Body of pancreas (tissue), 4 donors: ENCODE results near the gene SPAAR. TPM values are rescaled to one million over a fixed set of nuclear protein-coding genes. Genes with fewer than 3 reads are reported as not detected.

Source experiments
- ATAC-seq: fragments of 150-250 bp; one replicate; pipeline ENCODE4 v1.9.1; 2016
- DNase-seq, 4 donors: peaks; one replicate each; pipeline ENCODE4 v3.0.0-alpha.2; 2019
- H3K27ac ChIP-seq, 4 donors: fragments of 200-600 bp; sonication (generic); 1 replicate in 3 of 4; 2 replicates in 1 of 4; pipeline versions ENCODE4 v1.5.1 to v1.6.1; 2016 to 2019; ENCODE audit warnings: mild to moderate bottlenecking in 1 of 4, mixed read lengths in 1 of 4, moderate library complexity in 1 of 4
- H3K27me3 ChIP-seq, 2 donors: fragments of 200-600 bp; sonication (generic); one replicate each; pipeline ENCODE4 v1.6.0; 2016; ENCODE audit warnings: mild to moderate bottlenecking in 1 of 2
- H3K36me3 ChIP-seq, 2 donors: fragments of 200-600 bp; sonication (generic); replicated peaks in 1 of 2; 2 replicates each; pipeline ENCODE4 v1.5.1; 2016; ENCODE audit warnings: low read depth in 2 of 2; ENCODE audit not compliant: insufficient read depth in 1 of 2
- H3K4me1 ChIP-seq: fragments of 200-600 bp; sonication (generic); one replicate; pipeline ENCODE4 v1.6.0; 2016
- H3K4me3 ChIP-seq, 2 donors: fragments of 200-600 bp; sonication (generic); 1 replicate in 1 of 2; 2 replicates in 1 of 2; pipeline ENCODE4 v1.5.1; 2016 to 2019
- H3K9me3 ChIP-seq, 3 donors: fragments of 200-600 bp; sonication (generic); 1 replicate in 2 of 3; 2 replicates in 1 of 3; pipeline ENCODE4 v1.5.1; 2016
- CTCF ChIP-seq, 7 experiments: fragments of 450-650 bp in 4 of 7; fragments of 200-600 bp in 3 of 7; sonication (generic) in 3 of 7; IDR thresholded peaks; one replicate each; pipeline ENCODE4 v1.5.1; 2016 to 2019; ENCODE audit warnings: antibody characterized with exemption in 7 of 7
- POLR2A ChIP-seq, 3 donors: fragments of 450-650 bp; IDR thresholded peaks; one replicate each; pipeline ENCODE4 v1.6.1; 2016; ENCODE audit warnings: antibody characterized with exemption in 3 of 3, mild to moderate bottlenecking in 2 of 3
- WGBS, 2 donors: methylation state at CpG; one replicate each; pipeline ENCODE4 v1.1.5; 2017; 5-methylcytosine and 5-hydroxymethylcytosine counted together
- intact Hi-C: fragments of 100-400 bp; cut with DNase I; formaldehyde crosslinking; loops from one replicate; pipeline ENCODE4 v1.15.1; 2023
- total RNA-seq, 2 donors: library from RNA; depleted of rRNA; stranded (reverse); fragments of >200 nt; gene quantifications; one replicate each; pipeline ENCODE4 v1.1.0, GENCODE V29; 2016

SPAAR gene
- total RNA-seq, 2 donors from 2014 or later: 0.78 to 7.3 TPM

- ATAC-seq: no peak
- Histone ChIP-seq H3K27ac (no peak overlapping the region), H3K36me3 (no peaks in the 10 kb centered on the region), H3K9me3 (no peaks in the 10 kb centered on the region), H3K4me1 (peaks cover 7% of the 10 kb centered on the region), H3K27me3 (no peaks in the 10 kb centered on the region), H3K4me3 (no peak overlapping the region)
- DNase-seq: no peak
- intact Hi-C loops: no loop called here
- TF ChIP-seq CTCF (IDR thresholded peaks at IDR 0.05) (no peak), POLR2A (IDR thresholded peaks at IDR 0.05) (no peak)
- WGBS, 2 donors: 87 to 98% methylated on average over 3 of the region's 3 CpGs
Measured at GRCh38 chr9:35944173-35944572, 34.9 kb downstream of the SPAAR start.

GRCh38 chr9:35944841-35945240 lies 35.6 kb downstream of the SPAAR start:
- Histone ChIP-seq H3K27ac (no peak overlapping the region), H3K27me3 (no peaks in the 10 kb centered on the region), H3K9me3 (no peaks in the 10 kb centered on the region), H3K4me1 (peaks cover 7% of the 10 kb centered on the region), H3K36me3 (no peaks in the 10 kb centered on the region), H3K4me3 (no peak overlapping the region)
- WGBS, 2 donors: 92 to 93% methylated on average over 3 of the region's 3 CpGs
- ATAC-seq (no peak), DNase-seq (no peak)
- intact Hi-C loops: no loop called here
- TF ChIP-seq CTCF (IDR thresholded peaks at IDR 0.05): no peak
- TF ChIP-seq POLR2A (IDR thresholded peaks at IDR 0.05): no peak

GRCh38 chr9:35945341-35946018 lies 36.2 kb downstream of the SPAAR start:
- ATAC-seq: peak; percentile 92
- H3K4me3 ChIP-seq: no peak overlapping the region
- H3K27ac ChIP-seq: no peak overlapping the region
- intact Hi-C loops: no loop called here
- peak; percentile 57 to 84 (median 77) for TF ChIP-seq CTCF (IDR thresholded peaks at IDR 0.05)
- no peak for TF ChIP-seq POLR2A (IDR thresholded peaks at IDR 0.05)
- DNase-seq: peak; percentile 82 to 84 (median 83)
- no peaks in the 10 kb centered on the region for H3K27me3 ChIP-seq
- 26 to 27% methylated on average over 10 of the region's 10 CpGs for WGBS, 2 donors
- H3K9me3 ChIP-seq: no peaks in the 10 kb centered on the region
- peaks cover 7% of the 10 kb centered on the region for H3K4me1 ChIP-seq
- no peaks in the 10 kb centered on the region for H3K36me3 ChIP-seq

- TF ChIP-seq CTCF (IDR thresholded peaks at IDR 0.05) (no peak), POLR2A (IDR thresholded peaks at IDR 0.05) (no peak)
Measured at GRCh38 chr9:35948451-35948850, 39.2 kb downstream of the SPAAR start.

GRCh38 chr9:35948901-35949318 lies 39.6 kb downstream of the SPAAR start:
- no peaks in the 10 kb centered on the region for H3K27me3 ChIP-seq
- H3K27ac ChIP-seq: no peak overlapping the region
- DNase-seq (no peak), ATAC-seq (peak; percentile 27)
- 31 to 44% methylated on average over 2 of the region's 2 CpGs for WGBS, 2 donors
- no peaks in the 10 kb centered on the region for H3K9me3 ChIP-seq
- H3K4me1 ChIP-seq: peaks cover 7% of the 10 kb centered on the region
- TF ChIP-seq POLR2A (IDR thresholded peaks at IDR 0.05): no peak
- no peak for TF ChIP-seq CTCF (IDR thresholded peaks at IDR 0.05)
- no peaks in the 10 kb centered on the region for H3K36me3 ChIP-seq
- H3K4me3 ChIP-seq: no peak overlapping the region
- intact Hi-C loops: no loop called here

More at GRCh38 chr9:35948451-35948850, 39.2 kb downstream of the SPAAR start:
- H3K4me1 ChIP-seq: peaks cover 7% of the 10 kb centered on the region
- WGBS, 2 donors: 55 to 67% methylated on average over 2 of the region's 2 CpGs
- intact Hi-C loops: no loop called here
- no peak overlapping the region for H3K27ac ChIP-seq
- no peaks in the 10 kb centered on the region for H3K36me3 ChIP-seq
- no peaks in the 10 kb centered on the region for H3K27me3 ChIP-seq
- no peak for ATAC-seq
- H3K9me3 ChIP-seq: no peaks in the 10 kb centered on the region
- no peak for DNase-seq
- H3K4me3 ChIP-seq: no peak overlapping the region
